ENCODE data around the gene RNF5.

RNF5 gene

GRCh38 chr6:32215617-32216016 is 37.4 kb downstream of the RNF5 start:
- ChIA-PET POLR2A (no interaction called here), CTCF (no interaction called here)
- H3K4me3 ChIP-seq (ENCODE audit: low read depth, low read length) = no peak overlapping the region
- no peak for TF ChIP-seq CTCF (IDR thresholded peaks at IDR 0.05; ENCODE audit: insufficient read depth, low read length, missing control alignments)
- DNase-seq (ENCODE audit: low read depth, low spot score) = no peak

- no peak for TF ChIP-seq CTCF (IDR thresholded peaks at IDR 0.05; ENCODE audit: insufficient read depth, low read length, missing control alignments)
- no peak overlapping the region for H3K4me3 ChIP-seq (ENCODE audit: low read depth, low read length)
- ChIA-PET CTCF (no interaction called here), POLR2A (no interaction called here)
- no peak for DNase-seq (ENCODE audit: low read depth, low spot score)
These were observed 38.1 kb downstream of the RNF5 start for GRCh38 chr6:32216285-32216684.

- H3K4me3 ChIP-seq (ENCODE audit: low read depth, low read length) = no peak overlapping the region
- CTCF ChIA-PET = interaction anchor here (1.1 to 1.6 kb wide), 2 partner anchors 28 to 37 kb away, joined by 3 to 5 read pairs; no protein-coding TSS in a partner anchor
- no peak for TF ChIP-seq CTCF (IDR thresholded peaks at IDR 0.05; ENCODE audit: insufficient read depth, low read length, missing control alignments)
- POLR2A ChIA-PET = no interaction called here
- no peak for DNase-seq (ENCODE audit: low read depth, low spot score)
These were observed 38.8 kb downstream of the RNF5 start for GRCh38 chr6:32216998-32217397.

- no peak for TF ChIP-seq CTCF (IDR thresholded peaks at IDR 0.05; ENCODE audit: insufficient read depth, low read length, missing control alignments)
- no peak overlapping the region for H3K4me3 ChIP-seq (ENCODE audit: low read depth, low read length)
- ChIA-PET CTCF (interaction anchor here (1.6 kb wide), 1 partner anchor 27 kb away, joined by 5 read pairs; no protein-coding TSS in a partner anchor), POLR2A (no interaction called here)
- DNase-seq (ENCODE audit: low read depth, low spot score) = no peak
These were observed 40.0 kb downstream of the RNF5 start for GRCh38 chr6:32218167-32218566.

GRCh38 chr6:32220021-32220420 is 41.8 kb downstream of the RNF5 start:
- no peak overlapping the region for H3K4me3 ChIP-seq (ENCODE audit: low read depth, low read length)
- DNase-seq (ENCODE audit: low read depth, low spot score) = no peak
- no peak for TF ChIP-seq CTCF (IDR thresholded peaks at IDR 0.05; ENCODE audit: insufficient read depth, low read length, missing control alignments)
- ChIA-PET POLR2A (no interaction called here), CTCF (no interaction called here)

GRCh38 chr6:32222333-32223230 is 44.4 kb downstream of the RNF5 start:
- CTCF ChIA-PET = no interaction called here
- POLR2A ChIA-PET = no interaction called here
- no peak for DNase-seq (ENCODE audit: low read depth, low spot score)
- no peak overlapping the region for H3K4me3 ChIP-seq (ENCODE audit: low read depth, low read length)
- no peak for TF ChIP-seq CTCF (IDR thresholded peaks at IDR 0.05; ENCODE audit: insufficient read depth, low read length, missing control alignments)
